NCI-H1694 (cell line): Measurements from ENCODE around the gene TNFAIP8L1.

Source experiments
- DNase-seq: peaks from one replicate; lab custom pipeline; 2025; lab: John Stamatoyannopoulos, UW

Gene TNFAIP8L1

DNA sequence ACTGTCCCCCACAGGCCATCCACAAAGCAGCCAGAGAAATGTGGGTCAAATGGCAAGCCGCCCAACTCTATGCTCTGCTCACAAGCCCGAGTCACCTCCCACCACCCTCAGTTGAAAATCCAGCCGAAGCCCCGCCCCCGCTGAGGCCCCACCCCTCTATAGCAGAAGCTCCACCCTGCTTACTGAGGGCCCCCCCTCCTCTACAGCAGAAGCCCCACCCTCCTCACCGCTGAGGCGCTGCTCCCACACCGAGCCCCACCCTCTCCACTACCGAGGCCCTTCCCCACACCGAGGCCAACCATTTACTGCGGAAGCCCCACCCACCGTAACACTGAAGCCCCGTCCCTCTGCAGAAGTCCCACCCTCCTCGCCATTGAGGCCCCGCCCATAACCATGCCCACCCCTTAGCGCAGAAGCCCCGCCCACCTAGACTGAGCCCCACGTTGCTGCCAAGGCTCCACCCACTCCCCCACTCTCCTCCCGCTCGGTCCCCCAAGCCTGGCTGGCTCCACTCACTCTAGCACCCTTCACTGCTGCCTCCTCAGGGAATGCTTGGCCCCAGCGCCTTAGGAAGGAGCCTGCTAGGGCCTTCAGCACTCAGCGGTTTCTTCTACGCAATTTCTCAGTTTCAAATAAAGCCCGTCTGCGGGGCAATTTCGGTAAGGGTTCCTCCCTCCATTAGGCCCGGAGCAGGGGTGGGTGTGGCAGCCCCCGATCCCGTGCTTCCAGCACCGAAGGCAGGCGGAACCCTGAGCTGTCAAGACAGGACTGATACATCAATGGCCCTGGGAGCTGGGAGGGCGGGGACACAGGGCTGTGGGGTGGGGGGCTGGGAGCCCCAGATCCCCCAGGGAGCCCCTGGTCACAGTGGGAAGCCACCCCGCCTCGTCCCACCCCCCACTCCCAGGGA lies 39.8 kb downstream of the TNFAIP8L1 start:
- no peak for DNase-seq

DNA sequence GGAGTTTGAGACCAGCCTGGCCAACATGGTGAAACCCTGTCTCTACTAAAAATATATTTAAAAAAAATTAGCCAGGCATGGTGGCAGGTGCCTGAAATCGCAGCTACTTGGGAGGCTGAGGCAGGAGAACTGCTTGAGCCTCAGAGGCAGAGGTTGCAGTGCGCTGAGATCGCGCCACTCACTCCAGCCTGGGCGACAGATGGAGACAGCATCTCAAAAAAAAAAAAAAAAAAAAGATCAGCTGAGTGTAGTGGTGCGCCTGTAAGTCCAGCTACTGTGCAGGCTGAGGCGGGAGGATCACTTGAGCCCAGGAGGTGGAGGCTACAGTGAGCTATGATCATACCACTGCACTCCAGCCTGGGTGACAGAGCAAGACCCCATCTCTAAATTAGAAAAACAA lies 40.7 kb downstream of the TNFAIP8L1 start:
- DNase-seq, result peak; percentile 7

DNA sequence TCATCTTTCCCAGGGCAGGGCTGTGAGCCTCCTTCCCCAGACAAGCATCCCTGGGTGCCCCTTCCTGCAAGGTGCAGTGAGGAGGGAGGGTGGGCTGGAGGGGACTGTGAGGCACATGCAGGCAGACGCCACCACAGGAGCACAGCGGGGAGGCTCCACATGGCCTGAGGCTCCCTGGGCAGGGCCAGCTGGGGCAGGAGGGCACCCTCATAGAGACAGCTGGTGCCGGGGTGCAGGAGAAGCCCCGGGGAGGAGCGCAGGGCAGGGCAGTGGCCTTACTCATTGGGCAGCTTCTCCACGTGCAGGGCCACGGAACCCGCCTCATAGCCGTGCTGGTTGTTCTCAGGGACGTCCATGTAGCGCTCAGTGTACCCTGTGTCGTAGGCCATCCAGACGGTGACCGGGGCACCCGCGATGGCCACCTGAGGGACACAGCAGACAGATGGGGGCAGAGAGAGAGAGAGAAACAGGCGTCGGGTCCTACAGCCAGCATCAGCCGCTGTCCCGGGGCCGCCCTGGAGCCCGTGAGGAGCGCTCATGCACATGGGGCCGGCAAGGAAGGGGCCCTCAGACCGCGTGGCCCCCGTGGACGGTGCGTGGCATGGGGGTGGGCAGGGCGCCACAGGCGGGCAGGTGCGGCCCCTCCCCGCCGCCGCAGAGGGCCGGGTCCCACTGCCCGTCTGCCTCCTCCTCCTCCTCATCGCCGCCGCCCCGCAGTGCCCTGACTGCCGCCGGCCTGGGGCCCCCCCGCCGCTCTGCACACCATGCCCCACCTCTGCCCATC lies 43.3 kb downstream of the TNFAIP8L1 start:
- DNase-seq, result no peak

DNA sequence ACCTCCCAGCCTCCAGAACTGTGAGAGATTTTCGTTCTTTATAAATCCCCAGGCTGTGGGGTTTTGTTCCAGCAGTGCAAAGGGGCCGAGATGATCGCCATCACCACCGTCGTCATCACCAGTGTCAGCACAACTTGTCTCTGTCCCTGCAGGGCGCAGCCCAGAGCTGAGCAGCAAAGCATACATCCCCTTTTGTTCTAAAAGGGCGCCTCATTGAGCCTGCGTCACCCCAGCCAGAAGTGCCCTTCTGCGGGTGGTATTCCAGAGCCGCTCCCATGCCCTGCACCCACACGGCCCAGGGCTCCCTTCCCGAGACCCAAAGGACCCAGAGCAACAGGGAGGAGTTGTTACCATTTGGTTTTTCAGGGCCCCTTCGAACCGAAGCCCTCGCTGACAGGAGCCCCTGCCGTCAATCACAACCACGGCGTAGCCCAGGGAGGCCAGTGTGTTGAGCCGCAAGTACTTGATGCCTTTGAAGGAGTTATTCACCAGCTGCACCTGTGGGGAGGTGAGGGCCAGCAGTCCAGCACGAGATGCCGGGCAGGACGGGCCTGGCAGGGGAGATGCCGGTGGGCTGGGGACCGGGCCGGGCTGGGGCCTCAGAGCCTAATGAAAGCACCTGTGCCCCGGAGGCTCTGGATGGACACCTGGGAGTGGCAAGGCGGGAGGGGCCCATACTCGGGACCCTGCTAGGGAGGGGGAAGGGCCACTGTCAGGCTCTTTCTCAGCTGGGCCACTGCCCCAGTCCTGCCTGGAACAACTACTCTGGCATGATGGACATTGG lies 45.2 kb downstream of the TNFAIP8L1 start:
- DNase-seq, result no peak

DNA sequence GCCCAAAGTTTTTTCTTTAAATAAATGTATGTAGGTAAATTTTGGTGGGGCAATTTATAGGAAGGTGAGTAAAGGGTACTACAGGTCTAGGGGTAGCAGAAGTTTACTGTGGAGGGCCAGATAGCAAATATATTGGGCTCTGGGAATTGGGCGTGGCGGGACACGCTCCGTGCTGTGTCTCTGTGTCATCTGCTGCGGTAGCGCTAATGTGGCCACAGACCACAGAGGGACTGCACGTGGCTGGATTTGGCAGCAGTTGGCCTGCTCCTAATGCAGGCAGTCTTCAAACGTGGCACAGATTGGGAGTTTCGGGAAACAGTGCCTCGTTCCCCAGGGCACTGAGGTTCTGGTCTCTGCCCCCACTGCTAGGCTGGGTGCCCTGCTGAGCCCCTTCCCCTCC lies 47.4 kb downstream of the TNFAIP8L1 start:
- DNase-seq, result no peak

DNA sequence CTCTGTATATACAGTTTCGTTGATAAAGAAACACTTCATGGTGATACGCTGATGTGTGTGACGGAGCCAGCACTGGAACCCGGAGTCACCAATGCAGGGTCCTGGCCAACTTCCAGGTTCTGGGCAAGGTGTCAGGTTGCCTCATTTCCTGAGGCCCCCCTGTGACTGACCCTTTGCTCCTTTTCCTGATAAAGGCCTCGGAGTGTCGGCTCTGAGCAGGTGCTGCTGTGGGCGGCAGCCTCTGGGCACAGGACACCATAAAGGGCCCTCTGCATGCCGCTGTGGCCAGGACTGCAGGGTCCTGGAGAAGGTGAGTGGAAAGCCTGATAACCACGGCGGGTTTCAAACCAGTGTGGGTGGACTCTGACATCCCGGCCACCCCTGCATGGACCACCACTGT lies 48.1 kb downstream of the TNFAIP8L1 start:
- DNase-seq, result no peak

DNA sequence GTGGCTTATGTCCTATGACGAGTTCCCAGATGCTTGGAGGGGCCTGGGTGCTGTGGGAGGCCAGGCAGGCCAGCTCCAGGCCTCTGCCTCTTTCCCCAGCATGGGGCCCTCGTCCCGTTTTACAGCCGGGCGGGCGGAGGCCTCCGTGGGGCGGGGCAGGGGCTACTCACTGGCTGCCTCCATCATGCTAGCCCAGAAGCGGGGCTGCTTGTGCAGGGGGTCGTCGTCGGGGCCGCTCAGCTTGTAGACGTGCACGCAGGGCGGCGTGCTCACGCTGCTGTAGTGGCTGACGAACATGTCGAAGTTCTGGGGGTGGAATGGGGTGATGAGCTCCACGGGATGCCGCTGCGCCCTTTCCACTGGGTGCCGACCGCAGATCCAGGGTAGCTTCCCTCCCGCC lies 49.3 kb downstream of the TNFAIP8L1 start:
- no peak for DNase-seq

DNA sequence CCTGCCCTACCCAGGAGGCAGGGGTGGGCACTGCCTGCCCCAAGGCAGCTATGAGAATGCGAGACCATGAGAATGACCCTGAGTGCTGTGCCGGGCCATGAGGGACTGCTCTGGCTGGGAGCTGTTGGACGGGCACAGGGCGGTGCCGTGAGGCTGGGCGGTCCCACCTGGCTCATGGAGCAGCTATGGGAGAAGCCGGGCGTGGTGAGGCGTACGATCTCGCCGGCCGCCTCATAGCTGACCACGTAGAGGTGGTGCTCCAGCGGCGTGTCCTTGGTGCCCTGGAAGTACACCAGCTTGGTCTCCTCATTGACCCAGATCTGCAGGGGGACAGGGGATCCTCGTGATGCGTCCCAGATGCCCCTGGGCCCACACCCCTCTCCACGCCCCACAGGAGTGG lies 50.1 kb downstream of the TNFAIP8L1 start:
- no peak for DNase-seq

DNA sequence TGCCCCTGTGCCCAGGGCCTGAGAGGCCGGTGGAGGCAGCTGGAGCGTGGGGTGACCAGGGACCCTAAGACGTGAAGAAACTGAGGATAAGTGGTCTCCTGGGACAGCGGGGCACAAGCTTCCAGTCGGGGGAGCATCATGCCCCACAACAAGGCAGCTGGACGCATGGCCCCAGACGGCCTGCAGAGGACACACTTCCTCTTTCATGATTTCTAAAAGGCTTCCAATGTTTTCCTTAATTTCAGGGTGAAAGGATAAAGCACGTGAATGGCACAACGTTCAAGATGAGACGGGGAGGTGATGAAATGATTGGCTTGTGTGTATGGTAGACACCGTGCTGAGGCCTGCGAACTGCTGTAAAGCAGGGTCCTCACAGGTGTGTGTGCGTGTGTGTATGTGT lies 51.0 kb downstream of the TNFAIP8L1 start:
- no peak for DNase-seq

DNA sequence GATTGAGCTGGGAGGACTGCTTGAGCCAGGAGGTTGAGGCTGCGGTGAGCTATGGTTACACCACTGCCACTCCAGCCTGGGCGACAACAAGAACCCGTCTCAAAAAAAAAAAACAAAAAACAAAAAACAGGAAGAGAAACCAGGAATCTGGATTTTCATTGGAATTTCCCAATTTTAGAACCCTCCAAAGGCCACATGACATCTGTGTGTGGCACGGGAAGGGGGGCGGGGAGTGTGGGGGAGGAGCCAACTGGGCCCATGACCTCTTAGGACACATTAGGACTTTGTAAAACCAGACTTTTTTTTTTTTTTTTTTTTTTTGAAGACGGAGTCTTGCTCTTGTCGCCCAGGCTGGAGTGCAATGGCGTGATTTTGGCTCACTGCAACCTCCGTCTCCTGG lies 52.1 kb downstream of the TNFAIP8L1 start:
- no peak for DNase-seq

DNA sequence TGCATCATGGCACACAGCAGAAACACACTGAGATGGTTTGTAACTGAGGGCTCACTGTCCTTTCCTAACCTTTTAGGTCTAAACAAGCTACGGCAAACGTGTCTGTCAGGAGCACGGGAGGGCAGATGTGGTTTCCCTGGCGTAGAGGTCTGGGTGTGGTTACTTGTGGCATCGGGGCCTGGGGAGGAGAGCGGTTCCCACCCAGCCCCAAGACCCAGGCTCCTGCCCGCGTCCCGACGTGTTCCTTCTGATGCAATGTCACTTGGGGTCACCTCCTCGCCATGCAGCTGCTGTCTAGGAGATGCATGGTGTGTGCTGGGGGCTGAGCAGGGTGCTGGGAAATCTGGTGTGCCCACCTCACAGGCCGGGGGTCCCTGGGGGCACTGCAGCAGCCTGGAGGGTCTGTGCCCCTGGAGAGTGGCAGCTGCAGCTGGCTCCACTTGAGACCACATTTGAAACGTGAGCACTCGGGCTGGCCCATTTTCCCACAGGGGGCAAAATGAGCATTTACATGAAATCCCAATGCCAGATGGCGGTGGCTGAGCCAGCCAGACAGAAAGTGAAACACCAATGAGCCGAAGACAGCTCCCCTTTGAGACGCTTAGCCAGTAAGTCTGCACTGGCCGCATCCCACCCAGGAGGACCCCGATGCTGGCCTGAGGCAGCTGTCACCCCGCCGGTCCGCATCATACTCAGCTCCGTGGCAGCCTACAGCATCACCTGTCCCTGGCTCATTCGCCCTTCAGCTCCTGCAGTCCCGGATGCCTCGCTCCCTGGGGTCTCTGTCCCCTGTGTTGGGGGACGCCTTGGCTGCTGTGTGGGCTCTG lies 53.1 kb downstream of the TNFAIP8L1 start:
- peak; percentile 64 for DNase-seq

DNA sequence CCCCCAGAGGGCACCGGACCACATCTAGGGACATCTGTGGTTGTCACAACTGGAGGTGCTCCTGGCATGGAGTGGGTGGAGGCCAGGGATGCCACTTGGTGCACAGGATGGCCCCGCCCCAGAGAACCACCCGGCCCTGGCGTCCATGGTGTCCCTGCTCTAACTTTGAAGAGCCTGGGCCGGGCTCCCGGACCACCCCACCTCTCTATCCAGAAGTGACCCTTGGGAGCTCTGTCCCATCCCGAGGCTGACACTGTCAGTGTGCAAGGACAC lies 53.7 kb downstream of the TNFAIP8L1 start:
- no peak for DNase-seq

DNA sequence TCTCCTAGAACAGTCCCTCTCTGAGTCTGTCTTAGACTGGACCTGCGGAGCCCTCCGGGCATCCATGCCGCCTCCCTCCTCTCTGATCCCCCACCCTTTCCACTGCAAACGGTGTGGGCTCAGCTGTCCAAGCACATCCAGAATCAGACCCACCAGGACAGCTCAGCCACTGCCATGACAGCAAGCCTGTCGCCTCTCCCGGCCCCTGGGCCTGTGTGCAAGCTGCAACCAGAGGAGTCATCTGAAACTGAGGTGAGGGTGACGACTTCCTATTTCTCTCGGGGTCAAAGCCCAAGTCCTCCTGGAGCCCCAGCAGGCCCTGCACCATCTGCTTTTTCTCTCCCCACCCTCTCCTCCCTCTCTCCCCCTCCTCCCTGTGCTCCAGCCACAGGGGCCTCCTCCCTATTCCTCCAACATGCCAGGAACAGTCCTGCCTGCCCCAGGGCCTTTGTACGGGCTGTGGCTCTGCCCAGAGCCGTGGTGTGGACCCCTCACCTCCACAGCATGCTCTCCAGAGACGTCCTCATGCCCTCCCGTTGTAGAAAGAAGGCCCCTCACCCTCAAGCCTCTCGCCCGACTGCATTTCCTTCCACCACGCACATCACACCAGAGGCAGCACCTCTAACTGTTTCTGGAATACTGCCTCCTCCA lies 54.3 kb downstream of the TNFAIP8L1 start:
- DNase-seq, result no peak

DNA sequence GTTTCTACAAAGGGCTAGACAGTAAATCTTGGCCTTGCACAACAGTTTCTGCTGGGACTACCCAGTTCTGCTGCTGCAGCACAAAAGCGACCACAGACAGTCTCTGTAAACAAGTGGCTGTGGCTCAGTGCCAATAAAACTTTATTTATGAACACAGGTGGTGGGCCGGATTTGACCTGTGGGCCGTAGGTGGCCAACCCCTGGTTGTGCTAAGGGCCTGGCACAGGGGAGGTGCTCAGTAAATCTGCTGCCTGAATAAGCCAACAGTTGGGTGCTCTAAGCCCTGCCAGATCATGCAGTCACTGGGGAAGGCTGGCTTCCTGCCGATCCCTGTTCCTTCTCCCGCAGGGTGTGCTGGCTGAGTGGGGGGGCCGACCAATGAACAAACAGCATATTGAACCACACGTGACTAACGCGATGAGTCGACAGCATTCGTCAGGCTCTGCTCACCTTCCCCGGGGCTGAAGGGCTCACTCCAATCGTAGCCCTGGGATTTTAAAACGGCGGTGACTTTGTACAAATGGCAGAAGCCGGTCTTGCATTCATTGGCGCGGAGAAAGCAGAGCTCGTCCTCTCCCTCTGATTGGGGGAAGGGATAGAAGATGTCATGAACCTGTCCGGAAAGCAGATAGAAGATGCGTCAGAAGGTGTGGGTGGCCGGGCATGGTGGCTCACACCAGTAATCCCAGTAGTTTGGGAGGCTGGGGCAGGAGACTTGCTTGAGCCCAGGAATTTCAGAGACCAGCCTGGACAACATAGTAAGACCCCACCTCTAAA lies 55.1 kb downstream of the TNFAIP8L1 start:
- DNase-seq, result peak; percentile 90

DNA sequence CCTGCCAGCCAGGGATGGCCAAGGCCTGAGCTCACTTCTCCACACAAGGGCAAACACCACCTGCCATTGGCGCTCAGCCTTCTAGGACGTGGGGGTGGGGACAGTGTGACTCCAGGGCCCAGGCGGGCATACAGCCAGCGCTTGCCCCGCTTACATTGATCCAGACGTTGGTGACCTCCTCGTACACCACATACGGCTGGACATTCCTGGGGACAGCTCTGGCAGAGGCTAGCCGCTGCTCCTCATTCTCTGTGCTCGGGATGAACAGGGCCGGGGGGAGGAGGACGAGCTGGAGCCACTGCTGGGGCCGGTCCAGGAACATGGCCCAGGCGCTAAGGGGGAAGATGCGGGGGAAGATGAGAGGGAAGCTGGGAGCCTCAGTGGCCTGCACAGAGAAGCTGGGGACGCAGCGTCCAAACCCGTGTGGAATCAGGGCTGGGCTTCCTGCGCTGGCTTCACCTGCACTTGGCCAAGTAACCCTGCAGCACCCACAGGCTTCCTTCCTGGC lies 56.0 kb downstream of the TNFAIP8L1 start:
- no peak for DNase-seq

DNA sequence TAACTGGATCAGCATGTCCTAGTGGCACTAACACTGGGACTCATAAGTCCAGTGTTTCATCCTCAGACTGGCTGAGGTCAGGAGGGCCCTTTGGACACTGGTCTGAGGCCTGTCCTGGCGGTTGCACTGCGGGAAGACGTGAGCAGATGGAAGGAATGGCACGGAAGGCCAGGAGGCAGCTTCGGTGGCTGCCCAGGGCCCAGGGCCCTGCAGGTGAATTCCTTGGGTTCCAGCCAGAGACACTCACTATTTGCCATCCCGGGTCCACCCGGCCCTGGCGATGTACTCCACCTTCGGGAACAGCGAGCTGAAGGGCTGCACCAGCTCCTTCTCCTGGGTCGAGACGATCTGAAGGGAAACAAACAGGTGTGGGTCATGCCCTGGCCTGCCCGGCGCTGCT lies 58.0 kb downstream of the TNFAIP8L1 start:
- DNase-seq, result no peak

DNA sequence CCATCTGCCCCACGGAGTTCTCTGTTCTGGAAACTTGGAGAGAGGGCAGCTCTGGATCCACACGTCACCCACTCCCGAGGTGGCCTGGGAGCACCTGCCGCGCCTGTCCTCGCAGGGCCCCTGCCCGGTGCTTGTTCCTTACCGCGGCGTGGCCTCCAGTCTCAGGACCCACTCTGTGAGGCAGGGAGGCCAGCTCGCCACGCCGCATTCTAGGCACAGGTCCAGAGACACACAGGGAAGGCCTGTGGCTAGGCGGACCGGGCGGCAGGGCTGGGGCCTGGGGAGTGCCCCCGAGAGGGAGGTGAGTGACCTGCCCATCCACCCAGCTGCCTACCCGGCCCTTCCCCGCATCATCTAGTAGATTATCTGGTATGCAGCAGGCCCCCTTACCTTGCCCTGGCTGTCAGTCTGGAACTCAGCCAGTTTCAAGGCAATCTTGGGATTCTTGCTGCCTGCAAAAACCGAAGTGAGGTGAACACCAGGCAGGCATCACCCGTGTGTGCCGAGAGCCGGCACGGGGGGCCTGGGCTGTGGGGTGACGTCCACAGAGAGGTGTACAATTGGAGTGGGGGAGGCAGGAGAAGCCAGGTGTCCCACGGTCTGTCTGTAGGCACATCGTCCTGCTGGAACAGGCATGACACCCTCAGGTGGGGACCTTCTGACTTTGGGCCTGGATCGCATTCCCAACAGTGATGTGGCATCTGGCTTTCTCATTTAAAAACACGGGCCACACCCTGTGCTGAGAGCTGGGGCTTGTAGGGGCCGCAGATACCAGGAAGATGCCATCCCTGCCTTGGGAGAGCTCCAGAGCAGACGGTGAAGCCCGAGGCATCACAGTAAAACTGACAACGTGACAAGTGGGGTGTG lies 60.7 kb downstream of the TNFAIP8L1 start:
- no peak for DNase-seq

DNA sequence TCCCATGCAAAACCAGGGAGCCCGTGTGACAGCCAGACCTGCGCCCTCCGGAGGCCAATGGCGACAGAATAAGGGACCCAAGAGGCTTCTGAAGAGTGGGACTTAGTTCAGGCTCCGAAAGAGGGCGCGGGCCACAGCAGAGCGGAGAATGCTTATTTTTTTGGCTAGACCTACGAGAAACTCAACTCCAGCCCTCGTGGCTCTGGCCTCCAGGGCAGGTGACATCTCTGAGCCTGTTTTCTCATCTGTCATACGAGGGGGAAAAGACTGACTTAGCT lies 61.3 kb downstream of the TNFAIP8L1 start:
- DNase-seq, result no peak

DNA sequence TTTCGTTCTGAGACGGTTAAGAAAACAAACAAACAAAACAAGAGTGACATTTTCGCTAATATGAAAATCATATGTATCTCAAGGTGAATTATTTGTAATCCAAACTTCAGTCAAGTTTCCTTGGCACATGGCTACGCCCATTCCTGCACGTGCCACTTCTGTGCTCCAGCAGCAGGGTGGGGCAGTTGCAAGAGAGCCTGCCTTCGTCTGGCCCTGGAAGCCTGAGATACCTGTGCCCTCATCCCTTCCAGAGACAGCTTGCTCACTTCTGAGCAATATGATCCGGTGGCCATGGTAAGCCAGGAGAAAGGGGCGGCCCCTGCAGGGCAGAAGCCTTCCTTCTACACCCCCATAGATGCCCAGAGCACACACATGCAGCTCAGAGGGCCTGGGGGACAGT lies 62.2 kb downstream of the TNFAIP8L1 start:
- no peak for DNase-seq

DNA sequence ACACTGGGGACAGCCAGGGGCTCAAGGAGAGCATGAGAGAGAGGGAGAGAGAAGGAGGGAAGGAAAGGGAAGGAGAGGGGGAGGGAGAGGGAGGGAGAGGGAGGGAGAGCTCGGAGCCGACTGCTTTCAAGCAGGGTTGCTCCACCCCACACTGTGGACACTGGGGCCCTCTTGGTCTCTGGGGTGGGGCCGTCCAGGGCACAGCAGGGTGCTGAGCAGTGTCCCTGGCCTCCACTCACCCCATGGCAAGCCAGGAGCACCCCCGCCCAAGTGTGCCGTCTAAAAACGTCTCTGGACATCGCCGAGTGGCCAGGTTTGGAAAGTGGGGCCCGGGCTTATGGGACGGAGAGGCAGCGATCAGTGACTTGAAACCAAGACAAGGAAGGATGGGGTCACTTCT lies 63.4 kb downstream of the TNFAIP8L1 start:
- DNase-seq, result no peak
